Activated gamma-delta T cell (primary cell): ENCODE results near the gene CYP2J2.
"Not testable (repeated sequence)": the region's sequence is repeated elsewhere in the genome, so short reads cannot be mapped to it uniquely, and the experiment has no call there.

ENCODE experiments used
- DNase-seq: peaks from one replicate; lab custom pipeline; 2025; lab: John Stamatoyannopoulos, UW

The CYP2J2 gene

GRCh38 chr1:59921258-59921899 is 5.2 kb downstream of the CYP2J2 start:
- DNase-seq, result not testable (repeated sequence)

- no peak for DNase-seq
These were observed 6.8 kb downstream of the CYP2J2 start for GRCh38 chr1:59919746-59920145.

- DNase-seq, result no peak
These were observed 8.8 kb downstream of the CYP2J2 start for GRCh38 chr1:59917785-59918180.

GRCh38 chr1:59917026-59917784 is 9.4 kb downstream of the CYP2J2 start:
- no peak for DNase-seq

GRCh38 chr1:59915516-59915915 is 11.1 kb downstream of the CYP2J2 start:
- DNase-seq, result no peak

GRCh38 chr1:59914791-59915286 is 11.7 kb downstream of the CYP2J2 start:
- not testable (repeated sequence) for DNase-seq

- DNase-seq, result no peak
These were observed 17.9 kb downstream of the CYP2J2 start for GRCh38 chr1:59908682-59909081.

- no peak for DNase-seq
These were observed 18.5 kb downstream of the CYP2J2 start for GRCh38 chr1:59908084-59908483.

- no peak for DNase-seq
These were observed 19.6 kb downstream of the CYP2J2 start for GRCh38 chr1:59906931-59907330.

GRCh38 chr1:59903141-59903754 is 23.3 kb downstream of the CYP2J2 start:
- no peak for DNase-seq

GRCh38 chr1:59901770-59902388 is 24.7 kb downstream of the CYP2J2 start:
- DNase-seq, result no peak

- no peak for DNase-seq
These were observed 25.9 kb downstream of the CYP2J2 start for GRCh38 chr1:59900640-59901039.

GRCh38 chr1:59898927-59899326 is 27.6 kb downstream of the CYP2J2 start:
- DNase-seq, result no peak

GRCh38 chr1:59897165-59897564 is 29.4 kb downstream of the CYP2J2 start:
- no peak for DNase-seq

- DNase-seq, result no peak
These were observed 33.4 kb downstream of the CYP2J2 start for GRCh38 chr1:59892841-59893811.

GRCh38 chr1:59885160-59885832 is 41.3 kb downstream of the CYP2J2 start:
- DNase-seq, result no peak

GRCh38 chr1:59880735-59881134 is 45.8 kb downstream of the CYP2J2 start:
- DNase-seq, result no peak

GRCh38 chr1:59879996-59880505 is 46.5 kb downstream of the CYP2J2 start:
- no peak for DNase-seq

GRCh38 chr1:59879574-59879973 is 47.0 kb downstream of the CYP2J2 start:
- no peak for DNase-seq

GRCh38 chr1:59878370-59878769 is 48.2 kb downstream of the CYP2J2 start:
- DNase-seq, result no peak
